HEK293 (cell line): ENCODE data around the gene EEF2.

Experiments
- IKZF3 ChIP-seq: fragments of 450-650 bp; IDR thresholded peaks from 2 replicates; pipeline ENCODE4 v1.5.0; 2018; ENCODE audit warnings: missing biosample characterization, mild to moderate bottlenecking, missing genetic modification characterization, moderate library complexity
- KLF8 ChIP-seq: fragments of 450-650 bp; formaldehyde crosslinking; IDR thresholded peaks from 2 replicates; pipeline ENCODE4 v1.5.1; 2016; ENCODE audit warnings: missing biosample characterization, missing genetic modification characterization
- PRDM1 ChIP-seq: fragments of 450-650 bp; formaldehyde crosslinking; IDR thresholded peaks from 2 replicates; pipeline ENCODE4; 2016; ENCODE audit warnings: missing biosample characterization, missing genetic modification characterization
- RBAK ChIP-seq: fragments of 450-650 bp; formaldehyde crosslinking; IDR thresholded peaks from 2 replicates; pipeline ENCODE4 v1.5.1; 2016; ENCODE audit warnings: missing biosample characterization, missing genetic modification characterization
- SCRT2 ChIP-seq: fragments of 450-650 bp; formaldehyde crosslinking; IDR thresholded peaks from 2 replicates; pipeline ENCODE4 v1.5.1; 2016; ENCODE audit warnings: missing biosample characterization, missing genetic modification characterization
- SETDB1 ChIP-seq: IDR thresholded peaks from one replicate; pipeline ENCODE4 v1.6.1; 2017; ENCODE audit warnings: mild to moderate bottlenecking, low read length, moderate library complexity, mixed read lengths; ENCODE audit not compliant: insufficient read length
- YY1 ChIP-seq: fragments of 450-650 bp; formaldehyde crosslinking; IDR thresholded peaks from 2 replicates; pipeline ENCODE4 v1.5.1; 2018; ENCODE audit warnings: missing biosample characterization, missing genetic modification characterization
- ZNF423 ChIP-seq: fragments of 450-650 bp; formaldehyde crosslinking; IDR thresholded peaks from 2 replicates; pipeline ENCODE4 v1.5.1; 2016; ENCODE audit warnings: missing biosample characterization, missing genetic modification characterization
- TF ChIP-seq, protein P1 (sequence below): fragments of 450-650 bp; formaldehyde crosslinking; IDR thresholded peaks from 2 replicates; pipeline ENCODE4 v1.5.1; 2016; ENCODE audit warnings: missing biosample characterization, missing genetic modification characterization

DNA sequence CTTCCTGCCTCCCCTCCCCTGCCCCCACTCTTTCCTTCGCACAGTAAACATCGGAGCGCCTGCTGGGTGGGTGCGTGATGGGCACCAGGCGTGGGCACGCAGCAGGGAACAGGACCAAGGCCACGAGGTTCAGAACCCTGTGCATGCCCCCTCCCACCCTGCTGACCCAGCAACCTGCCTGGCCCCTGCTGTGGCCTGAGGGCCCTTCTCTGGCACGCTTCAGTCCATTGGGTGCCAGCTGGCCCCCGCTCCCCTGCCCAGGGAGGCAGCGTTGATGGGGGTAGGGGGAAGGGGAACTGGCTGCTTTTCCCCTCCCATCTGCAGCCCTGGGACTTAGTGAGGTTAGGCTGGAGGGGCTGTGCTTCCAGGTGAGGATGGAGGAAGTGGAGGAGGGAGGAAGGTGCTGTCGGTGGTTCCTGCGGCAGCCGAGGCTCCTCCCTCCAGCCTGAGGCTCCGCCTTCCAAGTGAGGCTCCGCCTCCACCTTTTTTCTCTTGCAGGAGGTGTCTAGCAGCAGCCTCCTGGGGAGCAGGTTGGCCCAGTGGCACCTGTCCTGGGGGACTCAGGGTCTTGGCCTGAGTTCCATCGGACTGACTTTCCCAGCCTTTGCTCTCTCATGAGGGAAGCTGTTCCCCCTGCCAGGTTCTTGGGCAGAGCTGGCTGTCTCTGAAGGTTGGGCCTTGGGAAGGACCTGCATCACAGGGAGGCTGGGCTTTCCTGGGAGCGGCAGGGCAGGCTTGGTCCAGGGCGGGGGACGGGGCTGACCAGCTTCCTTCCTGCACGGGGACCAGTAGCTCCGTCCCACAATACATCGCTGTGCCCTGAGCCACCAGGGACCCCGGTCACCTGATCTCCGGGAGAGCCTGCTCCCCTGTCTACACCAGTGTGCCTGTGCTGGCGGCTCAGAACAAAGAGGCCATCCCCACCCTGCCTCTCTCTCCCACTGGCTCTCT is 29.6 kb upstream of the EEF2 start:
- TF ChIP-seq, protein P1, sequence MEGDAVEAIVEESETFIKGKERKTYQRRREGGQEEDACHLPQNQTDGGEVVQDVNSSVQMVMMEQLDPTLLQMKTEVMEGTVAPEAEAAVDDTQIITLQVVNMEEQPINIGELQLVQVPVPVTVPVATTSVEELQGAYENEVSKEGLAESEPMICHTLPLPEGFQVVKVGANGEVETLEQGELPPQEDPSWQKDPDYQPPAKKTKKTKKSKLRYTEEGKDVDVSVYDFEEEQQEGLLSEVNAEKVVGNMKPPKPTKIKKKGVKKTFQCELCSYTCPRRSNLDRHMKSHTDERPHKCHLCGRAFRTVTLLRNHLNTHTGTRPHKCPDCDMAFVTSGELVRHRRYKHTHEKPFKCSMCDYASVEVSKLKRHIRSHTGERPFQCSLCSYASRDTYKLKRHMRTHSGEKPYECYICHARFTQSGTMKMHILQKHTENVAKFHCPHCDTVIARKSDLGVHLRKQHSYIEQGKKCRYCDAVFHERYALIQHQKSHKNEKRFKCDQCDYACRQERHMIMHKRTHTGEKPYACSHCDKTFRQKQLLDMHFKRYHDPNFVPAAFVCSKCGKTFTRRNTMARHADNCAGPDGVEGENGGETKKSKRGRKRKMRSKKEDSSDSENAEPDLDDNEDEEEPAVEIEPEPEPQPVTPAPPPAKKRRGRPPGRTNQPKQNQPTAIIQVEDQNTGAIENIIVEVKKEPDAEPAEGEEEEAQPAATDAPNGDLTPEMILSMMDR (tag by site-specific recombination) = no peak
- no peak for TF ChIP-seq IKZF3 (tag by site-specific recombination)
- TF ChIP-seq SCRT2 (tag by site-specific recombination) = no peak
- TF ChIP-seq KLF8 (tag by site-specific recombination) = no peak
- no peak for TF ChIP-seq ZNF423 (tag by site-specific recombination)
- no peak for TF ChIP-seq SETDB1
- no peak for TF ChIP-seq YY1 (tag by site-specific recombination)
- no peak for TF ChIP-seq RBAK (tag by site-specific recombination)
- no peak for TF ChIP-seq PRDM1 (tag by site-specific recombination)
